Stimulated activated CD8-positive, alpha-beta memory T cell treated with anti-CD3 and anti-CD28 coated beads, Interleukin-2, amount 100 ng/mL, for 1 hour (primary cell): ENCODE results near the gene DSCAM.
"Not testable (repeated sequence)": the region's sequence is repeated elsewhere in the genome, so short reads cannot be mapped to it uniquely, and the experiment has no call there.

ENCODE experiments used
- DNase-seq, 2 donors: peaks; one replicate each; pipeline ENCODE4 v3.0.0-alpha.2; 2020; ENCODE audit warnings: low read depth in 2 of 2

Gene DSCAM, protein sequence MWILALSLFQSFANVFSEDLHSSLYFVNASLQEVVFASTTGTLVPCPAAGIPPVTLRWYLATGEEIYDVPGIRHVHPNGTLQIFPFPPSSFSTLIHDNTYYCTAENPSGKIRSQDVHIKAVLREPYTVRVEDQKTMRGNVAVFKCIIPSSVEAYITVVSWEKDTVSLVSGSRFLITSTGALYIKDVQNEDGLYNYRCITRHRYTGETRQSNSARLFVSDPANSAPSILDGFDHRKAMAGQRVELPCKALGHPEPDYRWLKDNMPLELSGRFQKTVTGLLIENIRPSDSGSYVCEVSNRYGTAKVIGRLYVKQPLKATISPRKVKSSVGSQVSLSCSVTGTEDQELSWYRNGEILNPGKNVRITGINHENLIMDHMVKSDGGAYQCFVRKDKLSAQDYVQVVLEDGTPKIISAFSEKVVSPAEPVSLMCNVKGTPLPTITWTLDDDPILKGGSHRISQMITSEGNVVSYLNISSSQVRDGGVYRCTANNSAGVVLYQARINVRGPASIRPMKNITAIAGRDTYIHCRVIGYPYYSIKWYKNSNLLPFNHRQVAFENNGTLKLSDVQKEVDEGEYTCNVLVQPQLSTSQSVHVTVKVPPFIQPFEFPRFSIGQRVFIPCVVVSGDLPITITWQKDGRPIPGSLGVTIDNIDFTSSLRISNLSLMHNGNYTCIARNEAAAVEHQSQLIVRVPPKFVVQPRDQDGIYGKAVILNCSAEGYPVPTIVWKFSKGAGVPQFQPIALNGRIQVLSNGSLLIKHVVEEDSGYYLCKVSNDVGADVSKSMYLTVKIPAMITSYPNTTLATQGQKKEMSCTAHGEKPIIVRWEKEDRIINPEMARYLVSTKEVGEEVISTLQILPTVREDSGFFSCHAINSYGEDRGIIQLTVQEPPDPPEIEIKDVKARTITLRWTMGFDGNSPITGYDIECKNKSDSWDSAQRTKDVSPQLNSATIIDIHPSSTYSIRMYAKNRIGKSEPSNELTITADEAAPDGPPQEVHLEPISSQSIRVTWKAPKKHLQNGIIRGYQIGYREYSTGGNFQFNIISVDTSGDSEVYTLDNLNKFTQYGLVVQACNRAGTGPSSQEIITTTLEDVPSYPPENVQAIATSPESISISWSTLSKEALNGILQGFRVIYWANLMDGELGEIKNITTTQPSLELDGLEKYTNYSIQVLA (N-terminal part only)

GRCh38 chr21:40846587-40847411 lies at the start of gene DSCAM:
Gene DSCAM (minus strand): TSS chr21:40847158. CDS start chr21:40846661, 497 bp downstream.
- DNase-seq, result no peak

GRCh38 chr21:40895697-40896096 lies 48.7 kb upstream of the DSCAM start:
- DNase-seq, result not testable (repeated sequence)

- DNase-seq, result no peak
Observed at GRCh38 chr21:40886931-40887330, 40.0 kb upstream of the DSCAM start.

GRCh38 chr21:40886006-40886405 lies 39.0 kb upstream of the DSCAM start:
- no peak for DNase-seq

DNA sequence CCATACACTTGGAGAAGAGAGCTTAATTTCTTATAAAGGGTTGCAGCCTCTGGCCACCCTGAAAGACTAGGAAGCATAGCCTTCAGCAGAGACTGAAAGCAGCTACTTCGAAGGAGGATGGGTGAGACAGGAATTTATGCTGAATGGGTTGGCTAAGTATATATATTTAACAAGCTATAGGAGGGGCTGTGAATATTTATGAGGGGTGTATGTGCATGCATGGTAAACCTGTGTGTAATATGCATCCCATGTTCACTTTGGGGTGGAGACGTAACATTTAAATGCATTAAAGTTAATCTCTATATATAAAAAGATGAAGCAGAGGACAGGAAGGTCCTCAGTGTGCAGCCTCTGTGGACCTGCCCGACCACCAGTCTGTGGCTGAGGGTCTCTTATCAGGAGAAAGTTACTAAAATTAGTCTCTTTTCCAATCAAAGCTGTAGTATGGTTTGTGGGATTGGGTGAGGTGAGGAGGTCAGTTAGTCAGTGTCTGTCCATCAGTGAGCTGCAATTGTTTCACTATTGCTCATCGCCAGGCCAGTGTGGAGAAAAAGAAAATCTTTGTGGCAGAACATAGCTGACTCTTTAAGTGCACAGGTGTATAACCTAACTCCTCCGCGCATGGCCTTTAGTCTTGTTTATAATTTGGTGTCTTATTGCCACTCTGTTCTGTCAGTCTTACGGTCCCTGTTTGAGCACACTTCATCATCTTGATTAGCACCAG lies 35.4 kb upstream of the DSCAM start:
- no peak for DNase-seq

DNA sequence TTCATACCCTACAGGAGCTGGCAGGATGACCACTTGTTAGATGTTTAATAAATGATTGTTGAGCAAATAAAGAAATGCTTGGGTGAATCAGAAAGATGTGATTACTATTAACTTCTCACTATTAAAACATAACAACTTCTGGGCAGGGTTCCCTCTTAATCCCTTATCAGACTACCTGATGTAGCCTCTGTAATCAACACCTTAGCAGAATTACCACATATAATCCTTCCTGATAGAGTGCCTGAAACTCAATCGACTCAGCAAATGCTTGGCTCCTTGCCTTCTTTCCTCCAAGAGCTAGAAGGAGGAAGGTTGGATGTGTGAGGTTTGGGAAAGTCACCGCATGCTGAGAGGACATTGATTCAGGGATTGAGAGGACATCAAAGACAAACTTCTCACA lies 34.8 kb upstream of the DSCAM start:
- no peak for DNase-seq

- no peak for DNase-seq
Observed at GRCh38 chr21:40871099-40871498, 24.1 kb upstream of the DSCAM start.

GRCh38 chr21:40863839-40864238 lies 16.9 kb upstream of the DSCAM start:
- no peak for DNase-seq

DNA sequence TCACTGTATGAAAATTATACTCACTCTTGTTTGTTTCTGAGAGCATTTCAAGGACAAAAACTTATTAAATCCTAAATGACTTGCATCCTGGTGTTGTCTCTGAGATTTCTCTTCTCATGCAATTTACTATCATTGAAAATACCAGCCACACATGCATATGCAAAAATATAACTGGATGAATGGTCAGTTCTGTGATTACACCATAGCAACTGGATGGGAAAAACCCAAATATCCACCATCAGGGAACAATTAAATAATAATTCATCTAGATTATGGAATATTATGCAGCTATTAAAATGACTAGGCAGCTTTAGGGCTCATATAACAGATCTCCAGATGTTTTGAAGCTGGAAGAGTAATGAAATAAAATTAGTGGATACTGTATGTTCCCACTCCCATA lies 11.6 kb upstream of the DSCAM start:
- DNase-seq, result no peak

GRCh38 chr21:40853956-40854688 lies 7.2 kb upstream of the DSCAM start:
- no peak for DNase-seq

DNA sequence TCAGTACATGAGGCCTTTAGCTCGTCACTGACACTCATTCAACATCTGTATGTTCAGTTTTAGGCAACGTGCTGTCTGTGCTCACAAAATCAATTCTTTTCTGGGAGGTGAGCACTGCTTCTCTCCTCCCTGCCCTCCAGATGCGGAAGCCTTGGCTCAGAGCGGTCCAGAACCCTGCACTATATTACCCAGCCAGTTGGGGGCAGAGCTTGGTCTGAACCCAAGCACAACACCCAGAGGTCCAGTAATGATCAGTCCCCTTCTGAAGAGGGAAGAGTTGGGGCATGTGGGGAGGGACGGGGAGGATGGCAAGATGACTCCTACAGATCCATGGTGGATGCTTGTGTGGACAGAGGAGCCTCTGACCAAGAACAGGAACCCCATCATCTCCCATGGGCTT lies 5.6 kb upstream of the DSCAM start:
- DNase-seq, result no peak

GRCh38 chr21:40851749-40852148 lies 4.8 kb upstream of the DSCAM start:
- no peak for DNase-seq

DNA sequence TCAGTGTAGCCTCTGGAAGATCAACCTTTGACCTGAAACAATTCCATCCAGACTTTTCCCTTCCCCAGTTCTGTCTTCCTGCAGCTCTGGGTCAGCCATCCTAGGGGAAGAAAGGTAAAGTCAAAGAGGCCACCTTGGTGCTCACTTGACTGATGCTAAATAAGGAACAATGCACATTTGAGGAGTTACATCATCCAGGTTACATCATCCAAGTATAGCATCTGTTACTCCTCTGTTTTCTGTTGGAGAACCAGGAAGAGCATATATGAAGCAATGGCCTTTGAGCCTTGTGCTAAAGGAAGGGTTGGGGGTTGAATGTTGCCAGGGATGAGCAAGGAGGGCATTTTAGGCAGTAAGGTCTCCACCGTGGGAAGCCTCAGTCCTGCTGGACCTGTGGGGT lies 3.1 kb upstream of the DSCAM start:
- DNase-seq, result no peak

DNA sequence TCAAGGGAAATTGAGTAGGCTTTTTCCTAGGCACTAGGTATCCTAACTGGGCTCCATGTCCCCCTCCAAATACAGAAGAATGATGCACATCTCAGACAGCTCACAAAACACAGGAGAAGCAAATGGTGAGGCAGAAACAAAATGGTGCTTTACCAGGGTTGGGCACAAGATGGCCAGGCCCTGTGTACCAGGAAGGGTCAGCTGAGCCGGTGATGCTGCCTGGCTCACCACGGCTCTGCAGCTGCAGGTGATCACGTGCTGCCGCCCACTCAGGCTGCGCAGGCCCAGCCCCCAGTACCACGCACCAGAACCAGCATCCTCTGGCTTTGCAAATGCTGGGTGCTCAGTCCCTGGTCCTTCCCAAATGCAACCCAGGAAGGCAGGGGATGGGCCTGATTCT lies 993 bp upstream of the DSCAM start:
- DNase-seq, result no peak

- DNase-seq, result no peak
Observed at GRCh38 chr21:40846103-40846502, 855 bp downstream of the DSCAM start.

DNA sequence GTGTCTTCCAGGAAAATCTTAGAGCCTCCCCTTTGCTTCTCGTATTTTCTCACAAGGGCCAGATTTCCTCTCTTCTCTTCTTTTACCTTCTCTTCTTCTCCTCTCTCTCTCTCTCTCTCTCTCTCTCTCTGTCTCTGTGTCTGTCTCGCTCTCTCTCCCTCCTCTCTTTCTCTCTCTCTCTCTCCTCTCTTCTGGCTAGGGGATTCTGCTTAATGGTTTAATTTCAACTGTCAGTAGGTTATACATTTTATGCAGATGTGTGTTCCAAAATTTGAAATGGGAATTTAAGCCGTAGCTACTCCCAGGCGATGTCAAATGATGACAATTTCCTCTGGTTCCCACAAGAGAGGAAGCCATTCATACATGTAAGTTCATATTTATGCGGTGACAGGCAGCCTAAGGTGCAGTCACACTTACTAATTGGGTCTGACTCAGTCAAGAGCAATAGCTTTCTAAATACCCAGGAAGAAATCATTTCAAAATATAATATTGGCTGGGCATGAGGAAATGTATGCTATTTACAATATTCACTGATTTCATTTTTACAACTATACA lies 1.4 kb downstream of the DSCAM start:
- no peak for DNase-seq

GRCh38 chr21:40844935-40845334 lies 2.0 kb downstream of the DSCAM start:
- DNase-seq, result no peak

DNA sequence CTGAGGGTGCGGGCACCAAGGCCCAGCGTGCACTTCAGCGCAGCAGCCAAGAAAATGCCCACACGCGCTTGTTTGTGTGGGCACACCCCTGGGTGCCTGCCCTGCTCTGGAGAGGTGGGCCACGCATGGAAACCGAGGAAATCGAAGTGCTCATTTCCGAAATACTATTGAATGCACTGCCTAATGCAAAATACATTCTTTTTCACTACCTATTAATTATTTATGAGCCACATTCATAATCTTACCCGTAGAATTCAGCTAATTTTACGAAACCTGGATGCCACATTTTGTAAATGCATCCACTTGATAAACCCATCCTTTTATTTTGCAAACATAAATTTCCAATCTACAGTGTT lies 4.8 kb downstream of the DSCAM start:
- no peak for DNase-seq

GRCh38 chr21:40841524-40842196 lies 5.3 kb downstream of the DSCAM start:
- no peak for DNase-seq
